Activated naive CD8-positive, alpha-beta T cell (primary cell): Measurements from ENCODE around the gene FEM1B.
A peak's percentile ranks its signal among the peaks of the same experiment; 100 is the strongest.

Experiments used
- H3K27ac Mint-ChIP-seq: one replicate; pipeline ENCODE4 v1.8.0; 2021; ENCODE audit warnings: mixed read lengths
- H3K27me3 Mint-ChIP-seq: one replicate; pipeline ENCODE4 v1.8.0; 2021; ENCODE audit warnings: mixed read lengths
- H3K36me3 Mint-ChIP-seq: one replicate; pipeline ENCODE4 v1.8.0; 2021; ENCODE audit warnings: mixed read lengths
- H3K4me1 Mint-ChIP-seq: one replicate; pipeline ENCODE4 v1.8.0; 2021; ENCODE audit warnings: low read depth, mixed read lengths
- H3K4me3 Mint-ChIP-seq: one replicate; pipeline ENCODE4 v1.8.0; 2021; ENCODE audit warnings: mild to moderate bottlenecking, mixed read lengths
- H3K9me3 Mint-ChIP-seq: one replicate; pipeline ENCODE4 v1.8.0; 2021; ENCODE audit warnings: low read depth, mixed read lengths

FEM1B gene

GRCh38 chr15:68272721-68273271 is 4.7 kb upstream of the FEM1B start:
- no peak overlapping the region for H3K4me3 Mint-ChIP-seq
- H3K9me3 Mint-ChIP-seq: no peaks in the 10 kb centered on the region
- no peaks in the 10 kb centered on the region for H3K36me3 Mint-ChIP-seq
- H3K4me1 Mint-ChIP-seq: peaks cover 13% of the 10 kb centered on the region
- no peak overlapping the region for H3K27ac Mint-ChIP-seq
- H3K27me3 Mint-ChIP-seq: peaks cover under 1% of the 10 kb centered on the region

DNA sequence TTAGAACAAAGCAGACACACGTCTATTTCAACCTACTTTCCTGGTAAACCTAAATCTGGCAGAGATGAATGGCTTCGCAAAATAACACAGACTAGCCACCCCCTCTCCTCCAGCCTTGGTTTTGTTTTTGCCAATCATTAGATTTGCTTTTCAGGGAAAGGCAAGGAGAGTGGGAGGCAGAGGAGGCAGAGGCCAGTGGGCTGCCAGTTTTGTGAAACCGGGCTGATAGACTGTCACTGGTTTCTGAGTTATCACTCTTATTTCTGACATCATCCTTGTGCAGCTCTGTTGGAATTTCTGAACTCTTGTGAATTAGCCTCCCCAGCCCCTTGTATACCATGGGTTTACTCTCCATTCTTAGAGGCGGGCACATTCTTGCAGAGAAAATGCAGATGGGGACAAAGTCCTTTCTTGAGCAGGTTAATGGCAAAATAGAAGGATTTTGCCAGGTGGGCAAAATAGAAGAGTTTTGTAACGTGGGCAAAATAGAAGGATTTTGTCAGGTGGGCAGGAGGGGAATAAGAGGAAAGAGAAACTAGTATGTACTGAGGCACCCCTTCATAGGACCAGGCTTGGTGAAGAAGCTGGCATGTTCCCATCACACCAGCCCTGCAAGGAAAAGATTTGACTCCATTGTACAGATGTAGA is 3.2 kb upstream of the FEM1B start:
- Mint-ChIP-seq H3K27me3 (no peaks in the 10 kb centered on the region), H3K36me3 (no peaks in the 10 kb centered on the region), H3K4me1 (peaks cover 19% of the 10 kb centered on the region), H3K9me3 (no peaks in the 10 kb centered on the region), H3K4me3 (no peak overlapping the region), H3K27ac (peak overlapping the region; percentile 1)

DNA sequence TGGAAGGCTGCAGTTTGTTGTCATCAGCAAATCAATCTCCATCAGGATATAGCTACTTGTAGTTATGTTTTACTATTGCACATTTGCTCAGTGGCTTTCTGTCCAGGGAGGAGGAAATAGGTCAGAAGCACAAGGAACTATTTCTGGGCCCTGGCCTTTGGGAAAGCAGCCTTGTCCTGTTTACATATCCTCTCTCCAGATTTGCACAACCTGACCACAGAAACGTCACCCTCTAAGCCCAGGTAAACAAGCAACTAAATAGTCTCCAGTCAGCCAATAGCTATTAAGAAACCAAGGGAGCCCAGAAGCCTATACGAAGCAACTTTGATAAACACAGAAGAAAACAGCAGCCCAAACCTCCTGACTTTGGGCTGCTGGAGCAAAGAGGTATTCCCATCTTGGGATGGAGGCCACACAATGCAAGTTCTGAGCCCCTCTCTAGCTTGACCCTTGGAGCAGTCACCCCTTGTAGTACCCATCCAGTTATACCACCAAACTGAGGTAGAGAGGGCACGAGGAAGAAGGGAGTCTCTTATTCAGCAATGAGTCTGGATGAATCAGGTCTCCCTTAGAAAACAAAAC is 2.3 kb upstream of the FEM1B start:
- Mint-ChIP-seq H3K36me3 (peaks cover 2% of the 10 kb centered on the region), H3K27me3 (no peaks in the 10 kb centered on the region), H3K4me3 (no peak overlapping the region), H3K4me1 (peaks cover 28% of the 10 kb centered on the region), H3K9me3 (no peaks in the 10 kb centered on the region), H3K27ac (no peak overlapping the region)

DNA sequence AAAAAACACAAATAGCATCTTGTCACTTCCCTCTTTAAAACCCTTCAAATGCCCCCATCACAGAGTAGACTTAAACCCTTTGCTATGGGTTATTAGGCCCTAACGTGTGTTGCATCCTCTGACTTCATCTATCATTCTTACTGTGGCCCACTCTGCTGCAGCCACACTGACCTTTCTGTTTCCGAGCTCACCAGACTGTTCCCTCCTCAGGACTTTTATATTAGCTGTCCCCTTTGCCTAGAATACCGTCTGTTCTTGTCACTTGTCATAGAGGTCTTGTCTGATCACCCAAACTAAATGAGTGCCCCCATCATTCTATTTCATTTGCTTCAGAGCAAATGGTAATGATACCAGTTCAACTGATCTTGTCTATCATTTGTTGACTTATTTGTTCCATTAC is 877 bp upstream of the FEM1B start:
- Mint-ChIP-seq H3K4me1 (peaks cover 42% of the 10 kb centered on the region), H3K9me3 (no peaks in the 10 kb centered on the region)

DNA sequence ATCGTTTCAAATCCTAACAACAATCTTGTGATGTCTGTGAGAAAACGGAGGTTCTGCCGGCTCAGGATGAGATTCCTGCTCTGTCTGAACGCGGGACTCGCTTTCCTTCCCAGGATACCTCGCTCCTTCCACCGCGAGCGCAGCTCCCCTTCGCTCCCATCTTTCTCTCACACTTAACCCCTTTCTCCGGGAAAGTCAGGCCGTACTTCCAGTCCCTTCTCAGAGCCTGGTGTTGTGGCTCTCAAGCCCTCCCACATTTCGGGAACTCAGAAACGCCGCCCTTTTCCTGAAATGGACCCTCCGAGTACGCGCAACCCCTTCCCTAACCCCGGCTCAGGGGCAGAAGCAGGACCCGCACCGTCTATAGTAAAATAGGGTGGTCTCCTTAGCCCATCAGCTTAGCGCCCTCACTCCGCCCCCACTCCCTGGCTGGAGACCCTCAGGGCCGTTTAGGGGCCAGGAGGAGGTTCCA is 378 bp upstream of the FEM1B start:
- Mint-ChIP-seq H3K27me3 (no peaks in the 10 kb centered on the region), H3K27ac (peak overlapping the region; percentile 98), H3K4me3 (peak overlapping the region; percentile 89), H3K9me3 (no peaks in the 10 kb centered on the region), H3K36me3 (peaks cover 5% of the 10 kb centered on the region), H3K4me1 (peaks cover 47% of the 10 kb centered on the region)

More for the DNA sequence above, 877 bp upstream of the FEM1B start:
- Mint-ChIP-seq H3K4me3 (peak overlapping the region; percentile 89), H3K27me3 (no peaks in the 10 kb centered on the region), H3K36me3 (peaks cover 5% of the 10 kb centered on the region), H3K27ac (peak overlapping the region; percentile 98)

- peak overlapping the region; percentile 97 for H3K4me3 Mint-ChIP-seq
- H3K9me3 Mint-ChIP-seq: no peaks in the 10 kb centered on the region
- peak overlapping the region; percentile 91 for H3K27ac Mint-ChIP-seq
- no peaks in the 10 kb centered on the region for H3K27me3 Mint-ChIP-seq
- H3K36me3 Mint-ChIP-seq: peaks cover 5% of the 10 kb centered on the region
- H3K4me1 Mint-ChIP-seq: peaks cover 55% of the 10 kb centered on the region
These were observed 725 bp downstream of the FEM1B start for GRCh38 chr15:68278345-68278594.

DNA sequence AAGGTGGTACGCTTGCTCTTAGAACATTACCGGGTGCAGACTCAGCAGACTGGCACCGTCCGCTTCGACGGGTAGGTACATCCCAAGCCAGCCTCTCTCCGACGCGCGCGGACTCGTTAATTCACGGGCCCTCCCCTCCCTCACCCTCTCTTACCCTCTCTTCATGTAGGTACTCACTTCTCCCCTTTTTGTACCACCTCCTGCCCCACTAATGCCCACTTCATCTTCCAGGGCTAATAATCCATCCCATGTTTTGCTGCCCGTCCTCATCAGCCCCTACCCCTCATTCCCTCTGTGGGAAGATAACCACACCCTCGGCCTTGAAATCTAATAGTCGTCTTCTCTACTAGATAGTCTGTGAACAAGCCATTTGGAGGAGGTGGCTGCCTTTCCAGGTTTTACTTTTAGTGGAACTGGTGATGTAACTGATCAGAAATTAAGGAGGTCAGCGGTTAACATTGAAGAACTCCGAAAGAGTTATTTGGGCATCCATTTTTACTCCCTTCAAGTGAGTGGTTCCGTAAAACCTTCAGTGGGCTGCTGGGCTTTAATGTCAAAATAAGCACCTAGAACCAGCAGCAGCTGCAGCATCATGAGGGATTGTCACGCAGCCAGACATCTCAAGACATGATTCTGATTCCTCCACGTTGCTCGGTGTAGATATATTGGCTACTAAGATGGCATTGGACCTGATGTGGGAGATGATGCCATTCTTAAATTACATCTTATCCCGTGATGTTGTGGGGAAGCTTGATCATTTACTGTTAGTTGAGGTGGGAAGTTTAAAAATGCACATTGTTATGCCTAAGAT is 1.3 kb downstream of the FEM1B start:
- peak overlapping the region; percentile 97 for H3K4me3 Mint-ChIP-seq
- peaks cover 5% of the 10 kb centered on the region for H3K36me3 Mint-ChIP-seq
- H3K27me3 Mint-ChIP-seq: no peaks in the 10 kb centered on the region
- H3K4me1 Mint-ChIP-seq: peaks cover 56% of the 10 kb centered on the region
- H3K9me3 Mint-ChIP-seq: no peaks in the 10 kb centered on the region
- peak overlapping the region; percentile 91 for H3K27ac Mint-ChIP-seq

- Mint-ChIP-seq H3K4me3 (peak overlapping the region; percentile 97), H3K27me3 (no peaks in the 10 kb centered on the region), H3K36me3 (peaks cover 11% of the 10 kb centered on the region), H3K27ac (peak overlapping the region; percentile 64), H3K4me1 (peaks cover 65% of the 10 kb centered on the region), H3K9me3 (no peaks in the 10 kb centered on the region)
These were observed 2.5 kb downstream of the FEM1B start for GRCh38 chr15:68279779-68280753.

DNA sequence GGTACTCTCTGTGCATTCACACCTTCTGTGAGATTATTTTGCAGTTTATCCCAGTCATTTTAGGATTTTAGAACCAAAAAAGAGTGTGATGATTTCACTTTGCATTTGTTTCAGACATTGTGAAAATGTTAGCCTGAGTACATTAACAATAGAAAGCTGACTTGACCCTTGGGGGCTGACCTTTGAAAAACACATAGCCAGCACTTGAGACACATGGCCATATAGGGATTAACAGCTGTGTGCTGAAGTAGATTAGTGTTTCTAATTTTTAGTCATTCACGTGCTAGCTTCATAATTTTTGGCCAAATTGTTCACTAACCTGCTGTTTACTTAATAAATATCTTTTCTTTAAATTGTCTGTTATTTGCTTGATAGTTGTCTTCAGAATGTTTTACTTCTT is 3.5 kb downstream of the FEM1B start:
- Mint-ChIP-seq H3K27me3 (no peaks in the 10 kb centered on the region), H3K27ac (peak overlapping the region; percentile 64), H3K36me3 (peaks cover 12% of the 10 kb centered on the region), H3K4me1 (peaks cover 72% of the 10 kb centered on the region), H3K9me3 (no peaks in the 10 kb centered on the region), H3K4me3 (peak overlapping the region; percentile 97)

DNA sequence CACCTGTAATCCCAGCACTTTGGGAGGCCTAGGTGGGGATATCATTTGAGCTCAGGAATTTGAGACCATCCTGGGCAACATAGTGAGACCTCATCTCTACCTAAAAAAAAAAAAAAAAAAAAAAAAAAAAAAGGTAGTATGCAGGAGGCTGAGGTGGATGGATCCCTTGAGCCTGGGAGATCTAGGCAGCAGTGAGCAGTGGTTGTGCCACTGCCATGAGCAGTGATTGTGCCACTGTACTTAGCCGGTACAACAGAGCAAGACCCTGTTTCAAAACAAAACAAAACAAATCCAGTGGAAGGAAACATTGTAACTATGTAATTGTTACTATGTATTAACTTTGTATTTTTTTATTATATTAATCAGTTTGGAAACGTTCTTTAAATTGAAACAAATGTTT is 5.9 kb downstream of the FEM1B start:
- no peaks in the 10 kb centered on the region for H3K9me3 Mint-ChIP-seq

GRCh38 chr15:68284616-68285258 is 7.2 kb downstream of the FEM1B start:
- H3K27me3 Mint-ChIP-seq: no peaks in the 10 kb centered on the region
- H3K9me3 Mint-ChIP-seq: no peaks in the 10 kb centered on the region
- H3K36me3 Mint-ChIP-seq: peaks cover 14% of the 10 kb centered on the region
- H3K27ac Mint-ChIP-seq: peak overlapping the region; percentile 34
- H3K4me3 Mint-ChIP-seq: peak overlapping the region; percentile 51
- peaks cover 82% of the 10 kb centered on the region for H3K4me1 Mint-ChIP-seq

More for the DNA sequence above, 5.9 kb downstream of the FEM1B start:
- Mint-ChIP-seq H3K4me1 (peaks cover 79% of the 10 kb centered on the region), H3K4me3 (no peak overlapping the region), H3K36me3 (peaks cover 14% of the 10 kb centered on the region), H3K27ac (no peak overlapping the region), H3K27me3 (no peaks in the 10 kb centered on the region)

DNA sequence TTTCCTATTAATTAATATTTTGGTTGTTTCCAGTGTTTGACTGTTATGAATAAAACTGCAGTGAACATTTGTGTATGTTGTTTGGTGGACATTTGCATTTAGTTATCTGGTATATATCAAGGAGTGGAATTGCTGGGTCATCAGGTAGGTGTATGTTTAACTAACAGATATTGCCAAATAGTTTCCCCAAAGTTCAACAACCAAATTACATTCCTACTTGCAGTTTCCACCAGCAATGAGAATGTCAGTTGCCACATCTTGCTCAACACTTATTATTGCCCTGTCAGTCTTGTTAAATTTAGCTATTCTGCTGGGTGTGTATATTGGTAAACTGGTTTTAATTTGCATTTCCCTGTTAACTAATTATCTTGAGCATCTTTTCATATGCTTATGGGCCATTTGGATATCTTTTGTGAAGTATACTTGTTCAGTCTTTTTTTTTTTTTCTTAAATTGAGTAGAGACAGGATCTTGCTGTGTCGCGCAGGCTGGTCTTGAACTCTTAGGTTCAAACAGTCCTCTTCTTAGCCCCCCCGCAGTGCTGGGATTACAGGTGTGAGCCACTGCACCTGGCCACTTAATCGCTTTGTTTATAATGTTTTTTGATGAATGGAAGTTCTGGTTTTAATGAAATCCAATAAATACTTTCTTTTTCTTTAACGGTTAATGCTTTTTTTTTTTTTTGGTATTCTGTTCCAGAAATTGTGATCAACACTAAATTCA is 7.9 kb downstream of the FEM1B start:
- Mint-ChIP-seq H3K27ac (peak overlapping the region; percentile 41), H3K27me3 (no peaks in the 10 kb centered on the region), H3K4me1 (peaks cover 81% of the 10 kb centered on the region), H3K9me3 (no peaks in the 10 kb centered on the region), H3K36me3 (peaks cover 14% of the 10 kb centered on the region), H3K4me3 (peak overlapping the region; percentile 51)

GRCh38 chr15:68286256-68286655 is 8.7 kb downstream of the FEM1B start:
- peaks cover 79% of the 10 kb centered on the region for H3K4me1 Mint-ChIP-seq
- H3K27me3 Mint-ChIP-seq: no peaks in the 10 kb centered on the region
- H3K36me3 Mint-ChIP-seq: peaks cover 18% of the 10 kb centered on the region
- peak overlapping the region; percentile 35 for H3K4me3 Mint-ChIP-seq
- H3K9me3 Mint-ChIP-seq: no peaks in the 10 kb centered on the region
- H3K27ac Mint-ChIP-seq: peak overlapping the region; percentile 37
